Activated CD8-positive, alpha-beta T cell treated with anti-CD3 and anti-CD28 coated beads for 36 hours (primary cell): Measurements from ENCODE around the gene RFX3. TPM values are rescaled to one million over a fixed set of nuclear protein-coding genes. Genes with fewer than 3 reads are reported as not detected.

Experiments
- ATAC-seq: fragments of 200-7000 bp; cut with Tn5 transposase; one replicate; pipeline ENCODE4 v1.10.0; 2021; ENCODE audit warnings: mild to moderate bottlenecking, moderate library complexity
- CTCF ChIA-PET: fragments of 350-600 bp; sonication (Branson Sonifier 250); formaldehyde crosslinking; loops from one replicate; lab custom pipeline; 2021; ENCODE audit warnings: antibody characterized with exemption; lab: Charles Lee
- POLR2A ChIA-PET: fragments of 350-600 bp; sonication (Branson Sonifier 250); formaldehyde crosslinking; loops from one replicate; lab custom pipeline; 2021; ENCODE audit warnings: antibody characterized with exemption; lab: Charles Lee
- DNase-seq: peaks from one replicate; pipeline ENCODE4 v3.0.0-alpha.2; 2020
- H3K27ac Mint-ChIP-seq: one replicate; pipeline ENCODE4 v1.8.0; 2021; ENCODE audit warnings: mild to moderate bottlenecking, mixed read lengths
- H3K27me3 Mint-ChIP-seq: one replicate; pipeline ENCODE4 v1.8.0; 2021; ENCODE audit warnings: mixed read lengths
- H3K36me3 Mint-ChIP-seq: one replicate; pipeline ENCODE4 v1.8.0; 2021; ENCODE audit warnings: low read depth, mixed read lengths
- H3K4me1 Mint-ChIP-seq: one replicate; pipeline ENCODE4 v1.8.0; 2021; ENCODE audit warnings: low read depth, mixed read lengths
- H3K4me3 Mint-ChIP-seq: one replicate; pipeline ENCODE4 v1.8.0; 2021; ENCODE audit warnings: mild to moderate bottlenecking, moderate library complexity, mixed read lengths
- H3K9me3 Mint-ChIP-seq: one replicate; pipeline ENCODE4 v1.8.0; 2021; ENCODE audit warnings: mixed read lengths
- CTCF ChIP-seq: fragments of 200-600 bp; IDR thresholded peaks from one replicate; pipeline ENCODE4 v1.8.0; 2022; ENCODE audit warnings: antibody characterized with exemption, mild to moderate bottlenecking
- intact Hi-C: fragments of 100-400 bp; cut with micrococcal nuclease; formaldehyde crosslinking; loops from one replicate; pipeline ENCODE4 v1.10.0; 2022
- total RNA-seq, 2 experiments: library from RNA; stranded (reverse); gene quantifications; one replicate each; pipeline ENCODE4 v1.2.3, GENCODE V29; 2021

Gene RFX3
- total RNA-seq, 2 experiments from 2014 or later: 10.3 to 12.3 TPM

GRCh38 chr9:3471883-3472282, 53.9 kb downstream of the RFX3 start:
- DNase-seq (no peak), ATAC-seq (no peak)
- peaks cover 9% of the 10 kb centered on the region for H3K36me3 Mint-ChIP-seq
- H3K9me3 Mint-ChIP-seq: no peaks in the 10 kb centered on the region
- intact Hi-C loops: no loop called here
- peaks cover 44% of the 10 kb centered on the region for H3K4me1 Mint-ChIP-seq
- no peak overlapping the region for H3K4me3 Mint-ChIP-seq
- ChIA-PET POLR2A (no interaction called here), CTCF (no interaction called here)
- no peak overlapping the region for H3K27ac Mint-ChIP-seq
- TF ChIP-seq CTCF: no peak
- H3K27me3 Mint-ChIP-seq: no peaks in the 10 kb centered on the region

GRCh38 chr9:3468421-3469205, 57.2 kb downstream of the RFX3 start:
- peaks cover 18% of the 10 kb centered on the region for H3K4me1 Mint-ChIP-seq
- no peak overlapping the region for H3K4me3 Mint-ChIP-seq
- H3K27ac Mint-ChIP-seq: no peak overlapping the region
- DNase-seq (no peak), ATAC-seq (no peak)
- ChIA-PET CTCF (interaction anchor here (0.6 to 2.0 kb wide), 9 partner anchors 10 to 649 kb away, joined by 3 to 10 read pairs (median 3); no protein-coding TSS in a partner anchor), POLR2A (interaction anchor here (1.3 kb wide), 1 partner anchor 58 kb away, joined by 3 read pairs; no protein-coding TSS in a partner anchor)
- peaks cover 4% of the 10 kb centered on the region for H3K36me3 Mint-ChIP-seq
- TF ChIP-seq CTCF: no peak
- no peaks in the 10 kb centered on the region for H3K27me3 Mint-ChIP-seq
- intact Hi-C loops: no loop called here
- H3K9me3 Mint-ChIP-seq: no peaks in the 10 kb centered on the region

GRCh38 chr9:3467593-3468219, 58.1 kb downstream of the RFX3 start:
- Mint-ChIP-seq H3K27me3 (no peaks in the 10 kb centered on the region), H3K27ac (peak overlapping the region; percentile 40), H3K4me1 (peaks cover 11% of the 10 kb centered on the region), H3K4me3 (no peak overlapping the region), H3K9me3 (no peaks in the 10 kb centered on the region), H3K36me3 (peaks cover 4% of the 10 kb centered on the region)
- intact Hi-C loops: no loop called here
- peak; percentile 73 for TF ChIP-seq CTCF
- ChIA-PET CTCF (interaction anchor here (0.6 to 2.0 kb wide), 23 partner anchors 8 to 650 kb away, joined by 3 to 10 read pairs (median 3); no protein-coding TSS in a partner anchor), POLR2A (interaction anchor here (0.5 to 1.3 kb wide), 3 partner anchors 11 to 60 kb away, joined by 3 read pairs; no protein-coding TSS in a partner anchor)
- ATAC-seq (peak; percentile 97), DNase-seq (peak; percentile 74)

GRCh38 chr9:3464033-3464638, 61.7 kb downstream of the RFX3 start:
- peaks cover 3% of the 10 kb centered on the region for H3K36me3 Mint-ChIP-seq

More at GRCh38 chr9:3464033-3464638, 61.7 kb downstream of the RFX3 start:
- no peak for TF ChIP-seq CTCF
- ChIA-PET POLR2A (no interaction called here), CTCF (interaction anchor here (1.1 to 2.3 kb wide), 3 partner anchors 10 to 223 kb away, joined by 3 to 8 read pairs (median 3); no protein-coding TSS in a partner anchor)
- Mint-ChIP-seq H3K27ac (no peak overlapping the region), H3K4me1 (peaks cover 11% of the 10 kb centered on the region), H3K4me3 (no peak overlapping the region), H3K9me3 (no peaks in the 10 kb centered on the region), H3K27me3 (no peaks in the 10 kb centered on the region)
- no peak for ATAC-seq
- intact Hi-C loops: no loop called here
- no peak for DNase-seq
